HepG2 (cell line): ENCODE results near the gene CNBD2.

Experiments
- ELF1 ChIP-seq: sonication (generic); formaldehyde crosslinking; IDR thresholded peaks from 2 replicates; pipeline ENCODE4 v1.4.0; 2020; ENCODE audit warnings: missing genetic modification reagents
- KDM1A ChIP-seq: IDR thresholded peaks from 2 replicates; pipeline ENCODE4 v1.6.1; 2016; ENCODE audit warnings: missing compliant biosample characterization
- POLR2A ChIP-seq, 2 experiments: IDR thresholded peaks; 2 replicates each; pipeline ENCODE4 v1.6.1; 2011; ENCODE audit warnings: low read depth in 2 of 2, low read length in 2 of 2, mild to moderate bottlenecking in 1 of 2, moderate library complexity in 1 of 2; ENCODE audit not compliant: insufficient read depth in 1 of 2
- PTBP1 ChIP-seq: fragments of 200-400 bp; formaldehyde crosslinking; IDR thresholded peaks from 2 replicates; pipeline ENCODE4 v1.6.1; 2018; ENCODE audit warnings: low read length, low read depth; ENCODE audit not compliant: poor library complexity, severe bottlenecking
- TBL1XR1 ChIP-seq: fragments of 150-350 bp; IDR thresholded peaks from 2 replicates; pipeline ENCODE4 v1.6.1; 2014; ENCODE audit warnings: borderline replicate concordance, low read length; ENCODE audit not compliant: partially characterized antibody
- TF ChIP-seq, protein P1 (sequence below): sonication (generic); formaldehyde crosslinking; IDR thresholded peaks from 2 replicates; pipeline ENCODE4 v1.5.0; 2020; ENCODE audit warnings: mild to moderate bottlenecking, missing genetic modification reagents, borderline replicate concordance

DNA sequence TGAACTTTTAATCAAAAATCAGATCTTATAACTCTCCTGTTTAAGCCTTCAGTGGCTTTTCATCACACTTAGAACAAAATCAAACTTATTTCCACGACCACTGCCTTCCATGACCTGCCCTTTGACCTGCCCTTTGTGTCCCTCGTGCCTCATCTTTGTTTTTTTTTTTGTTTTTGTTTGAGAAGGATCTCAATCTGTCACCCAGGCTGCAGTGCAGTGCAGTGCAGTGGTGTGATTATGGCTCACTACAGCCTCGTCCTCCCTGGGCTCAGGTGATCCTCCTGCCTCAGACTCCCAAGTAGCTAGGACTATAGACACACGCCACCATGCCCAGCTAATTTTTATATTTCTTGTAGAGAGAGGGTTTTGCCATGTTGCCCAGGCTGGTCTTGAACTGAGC lies 86.8 kb downstream of the CNBD2 start:
- TF ChIP-seq TBL1XR1 (no peak), POLR2A (IDR thresholded peaks at IDR 0.05; ENCODE audit: insufficient read depth in 1 of 2, low read depth in 2 of 2, low read length in 2 of 2) (no peak), ELF1 (CRISPR knock-in tag) (no peak), KDM1A (no peak), PTBP1 (no peak)
- TF ChIP-seq, protein P1, sequence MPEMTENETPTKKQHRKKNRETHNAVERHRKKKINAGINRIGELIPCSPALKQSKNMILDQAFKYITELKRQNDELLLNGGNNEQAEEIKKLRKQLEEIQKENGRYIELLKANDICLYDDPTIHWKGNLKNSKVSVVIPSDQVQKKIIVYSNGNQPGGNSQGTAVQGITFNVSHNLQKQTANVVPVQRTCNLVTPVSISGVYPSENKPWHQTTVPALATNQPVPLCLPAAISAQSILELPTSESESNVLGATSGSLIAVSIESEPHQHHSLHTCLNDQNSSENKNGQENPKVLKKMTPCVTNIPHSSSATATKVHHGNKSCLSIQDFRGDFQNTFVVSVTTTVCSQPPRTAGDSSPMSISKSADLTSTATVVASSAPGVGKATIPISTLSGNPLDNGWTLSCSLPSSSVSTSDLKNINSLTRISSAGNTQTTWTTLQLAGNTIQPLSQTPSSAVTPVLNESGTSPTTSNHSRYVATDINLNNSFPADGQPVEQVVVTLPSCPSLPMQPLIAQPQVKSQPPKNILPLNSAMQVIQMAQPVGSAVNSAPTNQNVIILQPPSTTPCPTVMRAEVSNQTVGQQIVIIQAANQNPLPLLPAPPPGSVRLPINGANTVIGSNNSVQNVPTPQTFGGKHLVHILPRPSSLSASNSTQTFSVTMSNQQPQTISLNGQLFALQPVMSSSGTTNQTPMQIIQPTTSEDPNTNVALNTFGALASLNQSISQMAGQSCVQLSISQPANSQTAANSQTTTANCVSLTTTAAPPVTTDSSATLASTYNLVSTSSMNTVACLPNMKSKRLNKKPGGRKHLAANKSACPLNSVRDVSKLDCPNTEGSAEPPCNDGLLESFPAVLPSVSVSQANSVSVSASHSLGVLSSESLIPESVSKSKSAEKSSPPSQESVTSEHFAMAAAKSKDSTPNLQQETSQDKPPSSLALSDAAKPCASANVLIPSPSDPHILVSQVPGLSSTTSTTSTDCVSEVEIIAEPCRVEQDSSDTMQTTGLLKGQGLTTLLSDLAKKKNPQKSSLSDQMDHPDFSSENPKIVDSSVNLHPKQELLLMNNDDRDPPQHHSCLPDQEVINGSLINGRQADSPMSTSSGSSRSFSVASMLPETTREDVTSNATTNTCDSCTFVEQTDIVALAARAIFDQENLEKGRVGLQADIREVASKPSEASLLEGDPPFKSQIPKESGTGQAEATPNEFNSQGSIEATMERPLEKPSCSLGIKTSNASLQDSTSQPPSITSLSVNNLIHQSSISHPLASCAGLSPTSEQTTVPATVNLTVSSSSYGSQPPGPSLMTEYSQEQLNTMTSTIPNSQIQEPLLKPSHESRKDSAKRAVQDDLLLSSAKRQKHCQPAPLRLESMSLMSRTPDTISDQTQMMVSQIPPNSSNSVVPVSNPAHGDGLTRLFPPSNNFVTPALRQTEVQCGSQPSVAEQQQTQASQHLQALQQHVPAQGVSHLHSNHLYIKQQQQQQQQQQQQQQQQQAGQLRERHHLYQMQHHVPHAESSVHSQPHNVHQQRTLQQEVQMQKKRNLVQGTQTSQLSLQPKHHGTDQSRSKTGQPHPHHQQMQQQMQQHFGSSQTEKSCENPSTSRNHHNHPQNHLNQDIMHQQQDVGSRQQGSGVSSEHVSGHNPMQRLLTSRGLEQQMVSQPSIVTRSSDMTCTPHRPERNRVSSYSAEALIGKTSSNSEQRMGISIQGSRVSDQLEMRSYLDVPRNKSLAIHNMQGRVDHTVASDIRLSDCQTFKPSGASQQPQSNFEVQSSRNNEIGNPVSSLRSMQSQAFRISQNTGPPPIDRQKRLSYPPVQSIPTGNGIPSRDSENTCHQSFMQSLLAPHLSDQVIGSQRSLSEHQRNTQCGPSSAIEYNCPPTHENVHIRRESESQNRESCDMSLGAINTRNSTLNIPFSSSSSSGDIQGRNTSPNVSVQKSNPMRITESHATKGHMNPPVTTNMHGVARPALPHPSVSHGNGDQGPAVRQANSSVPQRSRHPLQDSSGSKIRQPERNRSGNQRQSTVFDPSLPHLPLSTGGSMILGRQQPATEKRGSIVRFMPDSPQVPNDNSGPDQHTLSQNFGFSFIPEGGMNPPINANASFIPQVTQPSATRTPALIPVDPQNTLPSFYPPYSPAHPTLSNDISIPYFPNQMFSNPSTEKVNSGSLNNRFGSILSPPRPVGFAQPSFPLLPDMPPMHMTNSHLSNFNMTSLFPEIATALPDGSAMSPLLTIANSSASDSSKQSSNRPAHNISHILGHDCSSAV = no peak
